OCI-LY3 (cell line): ENCODE data around the gene ZDHHC24.

ENCODE experiments used
- CTCF ChIP-seq: fragments of 200-600, 300-600 bp; sonication (generic); IDR thresholded peaks from 2 replicates; pipeline ENCODE4 v1.5.1; 2014; ENCODE audit warnings: antibody characterized with exemption, low read length, low read depth
- EZH2phosphoT487 ChIP-seq: fragments of 200-600 bp; shearing (Covaris generic); IDR thresholded peaks from 2 replicates; pipeline ENCODE4 v1.6.1; 2018; ENCODE audit warnings: antibody characterized with exemption, mixed run types, low read depth

- TF ChIP-seq CTCF, result no peak
- no peak for TF ChIP-seq EZH2phosphoT487
Observed at GRCh38 chr11:66586136-66586535, 40.3 kb upstream of the ZDHHC24 start.
